H1 (cell line): ENCODE measurements around the gene COPS9. TPM values are rescaled to one million over a fixed set of nuclear protein-coding genes. Genes with fewer than 3 reads are reported as not detected.

ENCODE experiments used
- BRCA1 ChIP-seq: IDR thresholded peaks from 2 replicates; pipeline ENCODE4 v1.6.1; 2012; ENCODE audit warnings: low read depth, low read length, improper control_type of control experiment
- CREB1 ChIP-seq: IDR thresholded peaks from 2 replicates; pipeline ENCODE4 v1.6.1; 2012; ENCODE audit warnings: inconsistent platforms
- MAFK ChIP-seq: IDR thresholded peaks from 2 replicates; pipeline ENCODE4 v1.6.1; 2012; ENCODE audit warnings: low read depth, mild to moderate bottlenecking, improper control_type of control experiment, low read length
- NANOG ChIP-seq: IDR thresholded peaks from 2 replicates; pipeline ENCODE4 v1.6.1; 2011; ENCODE audit warnings: low read length, low read depth, mild to moderate bottlenecking, inconsistent platforms; ENCODE audit not compliant: insufficient read depth, poor library complexity, severe bottlenecking
- POLR2A ChIP-seq, 2 experiments: IDR thresholded peaks; 1 replicate in 1 of 2; 2 replicates in 1 of 2; pipeline ENCODE4 v1.6.1; 2011; ENCODE audit warnings: low read depth in 2 of 2, low read length in 2 of 2, mild to moderate bottlenecking in 2 of 2; ENCODE audit errors: control extremely low read depth in 1 of 2
- POLR2AphosphoS5 ChIP-seq: IDR thresholded peaks from 2 replicates; pipeline ENCODE4 v1.6.1; 2011; ENCODE audit warnings: low read depth, low read length
- SIN3A ChIP-seq, 2 experiments: IDR thresholded peaks in 1 of 2; conservative IDR thresholded peaks in 1 of 2; 2 replicates each; pipeline ENCODE4 v1.6.1; 2011 to 2012; ENCODE audit warnings: low read length in 2 of 2, improper control_type of control experiment in 1 of 2, low read depth in 1 of 2, mild to moderate bottlenecking in 1 of 2
- SP2 ChIP-seq: IDR thresholded peaks from 2 replicates; pipeline ENCODE4 v1.6.1; 2012; ENCODE audit warnings: mild to moderate bottlenecking, low read length, inconsistent platforms
- SRF ChIP-seq: IDR thresholded peaks from 2 replicates; pipeline ENCODE4 v1.6.1; 2011; ENCODE audit warnings: mild to moderate bottlenecking, low read depth, low read length, moderate library complexity
- TAF7 ChIP-seq: optimal IDR thresholded peaks from 2 replicates; pipeline ENCODE3; 2011; ENCODE audit warnings: low read depth, mild to moderate bottlenecking, inconsistent platforms, low read length, moderate library complexity, borderline replicate concordance
- TEAD4 ChIP-seq: IDR thresholded peaks from 2 replicates; pipeline ENCODE4 v1.6.1; 2012; ENCODE audit warnings: low read depth, low read length, inconsistent platforms, mixed read lengths
- polyA plus RNA-seq, 7 experiments: library from polyadenylated mRNA; depleted of rRNA in 3 of 7; stranded (reverse) in 5 of 7; unstranded in 2 of 7; fragments of >200 nt in 5 of 7; fragments of 200-250 nt in 2 of 7; gene quantifications; 1 replicate in 5 of 7; 2 replicates in 1 of 7; 4 replicates in 1 of 7; pipeline versions ENCODE4 v1.2.1 to v1.2.3, GENCODE V29; 2011 to 2013; ENCODE audit warnings: missing spikeins in 2 of 7, mixed read lengths in 2 of 7
- total RNA-seq: library from RNA; stranded (reverse); fragmentation: NEBNext Ultra II Directional; extraction: Animal tissue kit (Norgen Biotek cat#: 25700); gene quantifications from 2 replicates; pipeline ENCODE4 v1.2.1, GENCODE V29; 2021
- TF ChIP-seq, protein P1 (sequence below): fragments of 300-600 bp; sonication (generic); IDR thresholded peaks from 2 replicates; pipeline ENCODE4 v1.7.1; 2012; ENCODE audit warnings: low read length, moderate library complexity, mild to moderate bottlenecking, inconsistent platforms; ENCODE audit not compliant: insufficient replicate concordance

The COPS9 gene
- total and polyA plus RNA-seq, 2 of the 8 experiments (the other 6 are each of a cell fraction or from before 2014, with no cell fraction given), result 154 to 234 TPM

DNA sequence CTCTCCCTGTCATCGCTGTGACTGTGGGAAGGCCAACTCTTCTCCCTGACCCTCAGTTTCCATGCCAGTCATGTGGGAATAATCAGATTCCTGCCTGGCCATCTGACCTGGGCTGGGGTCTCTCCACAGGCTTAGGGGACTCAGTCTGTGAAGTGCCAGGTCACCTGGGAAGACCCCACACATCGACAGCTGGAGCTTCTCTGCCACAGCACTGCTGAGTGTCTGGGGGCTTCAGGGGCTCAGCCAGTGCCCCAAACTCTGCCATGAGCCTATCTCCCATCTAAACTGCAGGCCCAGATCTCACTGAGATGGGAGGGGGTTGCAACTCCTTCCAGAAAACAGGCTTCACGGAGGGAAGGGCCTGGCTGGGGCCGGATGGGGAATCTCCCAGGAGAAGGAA is 46.4 kb upstream of the COPS9 start (continued):
- TF ChIP-seq, protein P1, sequence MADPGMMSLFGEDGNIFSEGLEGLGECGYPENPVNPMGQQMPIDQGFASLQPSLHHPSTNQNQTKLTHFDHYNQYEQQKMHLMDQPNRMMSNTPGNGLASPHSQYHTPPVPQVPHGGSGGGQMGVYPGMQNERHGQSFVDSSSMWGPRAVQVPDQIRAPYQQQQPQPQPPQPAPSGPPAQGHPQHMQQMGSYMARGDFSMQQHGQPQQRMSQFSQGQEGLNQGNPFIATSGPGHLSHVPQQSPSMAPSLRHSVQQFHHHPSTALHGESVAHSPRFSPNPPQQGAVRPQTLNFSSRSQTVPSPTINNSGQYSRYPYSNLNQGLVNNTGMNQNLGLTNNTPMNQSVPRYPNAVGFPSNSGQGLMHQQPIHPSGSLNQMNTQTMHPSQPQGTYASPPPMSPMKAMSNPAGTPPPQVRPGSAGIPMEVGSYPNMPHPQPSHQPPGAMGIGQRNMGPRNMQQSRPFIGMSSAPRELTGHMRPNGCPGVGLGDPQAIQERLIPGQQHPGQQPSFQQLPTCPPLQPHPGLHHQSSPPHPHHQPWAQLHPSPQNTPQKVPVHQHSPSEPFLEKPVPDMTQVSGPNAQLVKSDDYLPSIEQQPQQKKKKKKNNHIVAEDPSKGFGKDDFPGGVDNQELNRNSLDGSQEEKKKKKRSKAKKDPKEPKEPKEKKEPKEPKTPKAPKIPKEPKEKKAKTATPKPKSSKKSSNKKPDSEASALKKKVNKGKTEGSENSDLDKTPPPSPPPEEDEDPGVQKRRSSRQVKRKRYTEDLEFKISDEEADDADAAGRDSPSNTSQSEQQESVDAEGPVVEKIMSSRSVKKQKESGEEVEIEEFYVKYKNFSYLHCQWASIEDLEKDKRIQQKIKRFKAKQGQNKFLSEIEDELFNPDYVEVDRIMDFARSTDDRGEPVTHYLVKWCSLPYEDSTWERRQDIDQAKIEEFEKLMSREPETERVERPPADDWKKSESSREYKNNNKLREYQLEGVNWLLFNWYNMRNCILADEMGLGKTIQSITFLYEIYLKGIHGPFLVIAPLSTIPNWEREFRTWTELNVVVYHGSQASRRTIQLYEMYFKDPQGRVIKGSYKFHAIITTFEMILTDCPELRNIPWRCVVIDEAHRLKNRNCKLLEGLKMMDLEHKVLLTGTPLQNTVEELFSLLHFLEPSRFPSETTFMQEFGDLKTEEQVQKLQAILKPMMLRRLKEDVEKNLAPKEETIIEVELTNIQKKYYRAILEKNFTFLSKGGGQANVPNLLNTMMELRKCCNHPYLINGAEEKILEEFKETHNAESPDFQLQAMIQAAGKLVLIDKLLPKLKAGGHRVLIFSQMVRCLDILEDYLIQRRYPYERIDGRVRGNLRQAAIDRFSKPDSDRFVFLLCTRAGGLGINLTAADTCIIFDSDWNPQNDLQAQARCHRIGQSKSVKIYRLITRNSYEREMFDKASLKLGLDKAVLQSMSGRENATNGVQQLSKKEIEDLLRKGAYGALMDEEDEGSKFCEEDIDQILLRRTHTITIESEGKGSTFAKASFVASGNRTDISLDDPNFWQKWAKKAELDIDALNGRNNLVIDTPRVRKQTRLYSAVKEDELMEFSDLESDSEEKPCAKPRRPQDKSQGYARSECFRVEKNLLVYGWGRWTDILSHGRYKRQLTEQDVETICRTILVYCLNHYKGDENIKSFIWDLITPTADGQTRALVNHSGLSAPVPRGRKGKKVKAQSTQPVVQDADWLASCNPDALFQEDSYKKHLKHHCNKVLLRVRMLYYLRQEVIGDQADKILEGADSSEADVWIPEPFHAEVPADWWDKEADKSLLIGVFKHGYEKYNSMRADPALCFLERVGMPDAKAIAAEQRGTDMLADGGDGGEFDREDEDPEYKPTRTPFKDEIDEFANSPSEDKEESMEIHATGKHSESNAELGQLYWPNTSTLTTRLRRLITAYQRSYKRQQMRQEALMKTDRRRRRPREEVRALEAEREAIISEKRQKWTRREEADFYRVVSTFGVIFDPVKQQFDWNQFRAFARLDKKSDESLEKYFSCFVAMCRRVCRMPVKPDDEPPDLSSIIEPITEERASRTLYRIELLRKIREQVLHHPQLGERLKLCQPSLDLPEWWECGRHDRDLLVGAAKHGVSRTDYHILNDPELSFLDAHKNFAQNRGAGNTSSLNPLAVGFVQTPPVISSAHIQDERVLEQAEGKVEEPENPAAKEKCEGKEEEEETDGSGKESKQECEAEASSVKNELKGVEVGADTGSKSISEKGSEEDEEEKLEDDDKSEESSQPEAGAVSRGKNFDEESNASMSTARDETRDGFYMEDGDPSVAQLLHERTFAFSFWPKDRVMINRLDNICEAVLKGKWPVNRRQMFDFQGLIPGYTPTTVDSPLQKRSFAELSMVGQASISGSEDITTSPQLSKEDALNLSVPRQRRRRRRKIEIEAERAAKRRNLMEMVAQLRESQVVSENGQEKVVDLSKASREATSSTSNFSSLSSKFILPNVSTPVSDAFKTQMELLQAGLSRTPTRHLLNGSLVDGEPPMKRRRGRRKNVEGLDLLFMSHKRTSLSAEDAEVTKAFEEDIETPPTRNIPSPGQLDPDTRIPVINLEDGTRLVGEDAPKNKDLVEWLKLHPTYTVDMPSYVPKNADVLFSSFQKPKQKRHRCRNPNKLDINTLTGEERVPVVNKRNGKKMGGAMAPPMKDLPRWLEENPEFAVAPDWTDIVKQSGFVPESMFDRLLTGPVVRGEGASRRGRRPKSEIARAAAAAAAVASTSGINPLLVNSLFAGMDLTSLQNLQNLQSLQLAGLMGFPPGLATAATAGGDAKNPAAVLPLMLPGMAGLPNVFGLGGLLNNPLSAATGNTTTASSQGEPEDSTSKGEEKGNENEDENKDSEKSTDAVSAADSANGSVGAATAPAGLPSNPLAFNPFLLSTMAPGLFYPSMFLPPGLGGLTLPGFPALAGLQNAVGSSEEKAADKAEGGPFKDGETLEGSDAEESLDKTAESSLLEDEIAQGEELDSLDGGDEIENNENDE, result no peak
- TF ChIP-seq SIN3A (conservative IDR thresholded peaks at IDR 0.05 in 1 of 2, IDR thresholded peaks at IDR 0.05 in 1 of 2; ENCODE audit: low read depth in 1 of 2, low read length in 2 of 2), result no peak
- no peak for TF ChIP-seq CREB1
- TF ChIP-seq SP2, result no peak
- TF ChIP-seq POLR2A (IDR thresholded peaks at IDR 0.05; ENCODE audit: control extremely low read depth in 1 of 2, low read depth in 2 of 2, low read length in 2 of 2), result no peak
- TF ChIP-seq NANOG, result no peak
- TF ChIP-seq POLR2AphosphoS5, result no peak
- TF ChIP-seq TAF7, result no peak
- no peak for TF ChIP-seq BRCA1
- no peak for TF ChIP-seq SRF
- no peak for TF ChIP-seq MAFK
- TF ChIP-seq TEAD4, result no peak
- TF ChIP-seq, all 59 proteins: peak for 0
